Neural progenitor cell (in vitro differentiated cells): Measurements from ENCODE around the gene ZBTB20. TPM values are rescaled to one million over a fixed set of nuclear protein-coding genes. Genes with fewer than 3 reads are reported as not detected.

Experiments used
- DNase-seq: peaks from one replicate; pipeline ENCODE4 v3.0.0-alpha.2; 2016; ENCODE audit warnings: low spot score
- H2AFZ ChIP-seq: fragments of 200-600 bp; sonication (generic); replicated peaks from 2 replicates; pipeline ENCODE4 v1.6.1; 2016; ENCODE audit warnings: antibody characterized with exemption
- H3F3A ChIP-seq: fragments of 200-600 bp; sonication (generic); 2 replicates; pipeline ENCODE4 v1.6.1; 2016; ENCODE audit warnings: antibody characterized with exemption, low read depth
- H3K27ac ChIP-seq: fragments of 200-600 bp; sonication (generic); 2 replicates; pipeline ENCODE4 v1.5.1; 2016; ENCODE audit warnings: mild to moderate bottlenecking
- H3K27me3 ChIP-seq: fragments of 200-600 bp; sonication (generic); 2 replicates; pipeline ENCODE4 v1.6.1; 2016; ENCODE audit warnings: mild to moderate bottlenecking, moderate library complexity
- H3K36me3 ChIP-seq: fragments of 200-600 bp; sonication (generic); 2 replicates; pipeline ENCODE4 v1.5.1; 2016
- H3K4me1 ChIP-seq: fragments of 200-600 bp; sonication (generic); 2 replicates; pipeline ENCODE4 v1.6.1; 2016; ENCODE audit warnings: mixed run types
- H3K4me2 ChIP-seq: fragments of 200-600 bp; sonication (generic); 2 replicates; pipeline ENCODE4 v1.6.1; 2016
- H3K4me3 ChIP-seq: fragments of 200-600 bp; sonication (generic); 2 replicates; pipeline ENCODE4 v1.5.1; 2016
- H3K79me2 ChIP-seq: fragments of 200-600 bp; sonication (generic); 2 replicates; pipeline ENCODE4 v1.6.1; 2016; ENCODE audit warnings: low read depth
- H3K9ac ChIP-seq: fragments of 200-600 bp; sonication (generic); 2 replicates; pipeline ENCODE4 v1.6.1; 2016
- H3K9me3 ChIP-seq: fragments of 200-600 bp; sonication (generic); 2 replicates; pipeline ENCODE4 v1.5.1; 2016; ENCODE audit warnings: low read depth
- H4K20me1 ChIP-seq: fragments of 200-600 bp; sonication (generic); 2 replicates; pipeline ENCODE4 v1.6.1; 2016; ENCODE audit warnings: low read depth
- H3K27ac Mint-ChIP-seq: 3 replicates; pipeline ENCODE4 v1.8.0; 2021; ENCODE audit warnings: mixed read lengths
- H3K27me3 Mint-ChIP-seq: 2 replicates; pipeline ENCODE4 v1.8.0; 2022; ENCODE audit warnings: low read depth, mild to moderate bottlenecking, inconsistent platforms, moderate library complexity, mixed read lengths; ENCODE audit not compliant: insufficient read depth
- H3K36me3 Mint-ChIP-seq: 3 replicates; pipeline ENCODE4 v1.8.0; 2021; ENCODE audit warnings: mixed read lengths
- H3K4me1 Mint-ChIP-seq: 3 replicates; pipeline ENCODE4 v1.8.0; 2021; ENCODE audit warnings: mixed read lengths
- H3K4me3 Mint-ChIP-seq: 3 replicates; pipeline ENCODE4 v1.8.0; 2021; ENCODE audit warnings: mild to moderate bottlenecking, moderate library complexity, mixed read lengths
- H3K9me3 Mint-ChIP-seq: 3 replicates; pipeline ENCODE4 v1.8.0; 2020; ENCODE audit warnings: mixed read lengths
- CTCF ChIP-seq: fragments of 200-600 bp; sonication (generic); IDR thresholded peaks from 2 replicates; pipeline ENCODE4 v1.5.1; 2017; ENCODE audit warnings: antibody characterized with exemption, mild to moderate bottlenecking
- EZH2 ChIP-seq: fragments of 200-600 bp; sonication (generic); IDR thresholded peaks from 2 replicates; pipeline ENCODE4 v1.6.1; 2017; ENCODE audit warnings: antibody characterized with exemption, mild to moderate bottlenecking, moderate library complexity
- EZH2phosphoT487 ChIP-seq: fragments of 200-600 bp; sonication (generic); IDR thresholded peaks from 2 replicates; pipeline ENCODE4 v1.6.1; 2017; ENCODE audit warnings: antibody characterized with exemption
- total RNA-seq: library from RNA; depleted of rRNA; stranded (reverse); fragments of >200 nt; gene quantifications from 2 replicates; pipeline ENCODE4 v1.2.3, GENCODE V29; 2015; ENCODE audit warnings: low replicate concordance

Gene ZBTB20
- total RNA-seq, 1 donor from 2014 or later, result 1.9 TPM

- no peaks in the 10 kb centered on the region for H3F3A ChIP-seq
- no peaks in the 10 kb centered on the region for H4K20me1 ChIP-seq
- no peaks in the 10 kb centered on the region for H3K36me3 Mint-ChIP-seq
- no peaks in the 10 kb centered on the region for H3K27me3 ChIP-seq
- H3K9ac ChIP-seq, result no peak overlapping the region
- H3K9me3 ChIP-seq, result no peaks in the 10 kb centered on the region
- H3K4me3 ChIP-seq, result no peak overlapping the region
- H3K27ac ChIP-seq, result no peak overlapping the region
- H3K9me3 Mint-ChIP-seq, result no peaks in the 10 kb centered on the region
- no peaks in the 10 kb centered on the region for H3K79me2 ChIP-seq
- H3K36me3 ChIP-seq, result no peaks in the 10 kb centered on the region
- no peak for DNase-seq
- no peak overlapping the region for H2AFZ ChIP-seq
- no peak for TF ChIP-seq CTCF
- no peak for TF ChIP-seq EZH2phosphoT487
- TF ChIP-seq EZH2, result no peak
- H3K27me3 Mint-ChIP-seq, result peaks cover 2% of the 10 kb centered on the region
- H3K27ac Mint-ChIP-seq, result no peak overlapping the region
- H3K4me3 Mint-ChIP-seq, result no peak overlapping the region
- peaks cover 29% of the 10 kb centered on the region for H3K4me1 Mint-ChIP-seq
- peaks cover 30% of the 10 kb centered on the region for H3K4me1 ChIP-seq
- H3K4me2 ChIP-seq, result no peak overlapping the region
Observed at GRCh38 chr3:114671741-114672510, 475.2 kb downstream of the ZBTB20 start.

GRCh38 chr3:114669614-114670013 is 477.5 kb downstream of the ZBTB20 start:
- no peak overlapping the region for H3K27ac ChIP-seq
- H3F3A ChIP-seq, result no peaks in the 10 kb centered on the region
- no peak overlapping the region for H3K9ac ChIP-seq
- peaks cover 43% of the 10 kb centered on the region for H3K4me1 ChIP-seq
- no peak for TF ChIP-seq EZH2
- TF ChIP-seq EZH2phosphoT487, result no peak
- TF ChIP-seq CTCF, result no peak
- H4K20me1 ChIP-seq, result no peaks in the 10 kb centered on the region
- peaks cover 35% of the 10 kb centered on the region for H3K4me1 Mint-ChIP-seq
- no peak overlapping the region for H3K27ac Mint-ChIP-seq
- no peaks in the 10 kb centered on the region for H3K79me2 ChIP-seq
- H3K36me3 ChIP-seq, result no peaks in the 10 kb centered on the region
- no peak overlapping the region for H3K4me3 ChIP-seq
- H3K4me2 ChIP-seq, result no peak overlapping the region
- no peak overlapping the region for H3K4me3 Mint-ChIP-seq
- no peaks in the 10 kb centered on the region for H3K27me3 ChIP-seq
- no peaks in the 10 kb centered on the region for H3K36me3 Mint-ChIP-seq
- DNase-seq, result no peak
- no peaks in the 10 kb centered on the region for H3K9me3 ChIP-seq
- no peaks in the 10 kb centered on the region for H3K27me3 Mint-ChIP-seq
- peaks cover 2% of the 10 kb centered on the region for H3K9me3 Mint-ChIP-seq
- no peak overlapping the region for H2AFZ ChIP-seq

DNA sequence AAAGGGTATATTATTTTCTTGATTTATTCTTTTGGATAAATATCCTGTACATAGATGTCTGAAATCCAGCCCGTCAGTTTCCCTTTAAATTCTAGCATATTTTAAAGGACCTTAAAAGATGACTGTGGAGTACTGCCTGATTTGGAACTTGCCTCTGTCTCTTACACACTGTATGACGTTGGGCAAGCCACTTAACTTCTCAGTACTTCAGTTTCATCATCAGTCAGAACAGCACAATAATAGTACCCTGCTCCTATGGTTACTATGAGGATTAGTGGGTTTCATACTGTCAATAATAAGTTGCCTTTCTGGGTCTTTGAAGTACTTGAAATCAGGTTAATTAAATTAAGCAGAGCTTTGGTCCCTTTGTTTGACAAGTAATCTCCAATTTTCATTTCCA is 479.0 kb downstream of the ZBTB20 start:
- Histone ChIP-seq H3K79me2 (no peaks in the 10 kb centered on the region), H3K27ac (no peak overlapping the region), H3K36me3 (no peaks in the 10 kb centered on the region), H3K4me3 (no peak overlapping the region), H2AFZ (no peak overlapping the region), H4K20me1 (no peaks in the 10 kb centered on the region), H3K4me1 (peaks cover 30% of the 10 kb centered on the region), H3K9me3 (no peaks in the 10 kb centered on the region), H3K9ac (no peak overlapping the region), H3K27me3 (no peaks in the 10 kb centered on the region), H3K4me2 (peak overlapping the region; percentile 2), H3F3A (no peaks in the 10 kb centered on the region)
- DNase-seq, result no peak
- no peaks in the 10 kb centered on the region for H3K27me3 Mint-ChIP-seq
- no peaks in the 10 kb centered on the region for H3K36me3 Mint-ChIP-seq
- TF ChIP-seq CTCF (no peak), EZH2 (no peak), EZH2phosphoT487 (no peak)
- peaks cover 28% of the 10 kb centered on the region for H3K4me1 Mint-ChIP-seq
- no peak overlapping the region for H3K27ac Mint-ChIP-seq
- H3K9me3 Mint-ChIP-seq, result peaks cover 9% of the 10 kb centered on the region
- no peak overlapping the region for H3K4me3 Mint-ChIP-seq
